ENCODE results near the gene ASZ1.

- TF ChIP-seq CTCF (IDR thresholded peaks at IDR 0.05; ENCODE audit: low read depth, low read length) = no peak
- TF ChIP-seq EZH2phosphoT487 (IDR thresholded peaks at IDR 0.05; ENCODE audit: low read depth) = no peak
Observed at GRCh38 chr7:117313582-117313981, 113.7 kb downstream of the ASZ1 start.

Measured in OCI-LY3 (cell line).